ENCODE measurements around the gene IL6R. TPM values are rescaled to one million over a fixed set of nuclear protein-coding genes. Genes with fewer than 3 reads are reported as not detected.

Gene IL6R
- total and polyA plus RNA-seq, 2 of the 4 experiments (the other 2 are of a cell fraction), result 5.3 to 9.5 TPM

DNA sequence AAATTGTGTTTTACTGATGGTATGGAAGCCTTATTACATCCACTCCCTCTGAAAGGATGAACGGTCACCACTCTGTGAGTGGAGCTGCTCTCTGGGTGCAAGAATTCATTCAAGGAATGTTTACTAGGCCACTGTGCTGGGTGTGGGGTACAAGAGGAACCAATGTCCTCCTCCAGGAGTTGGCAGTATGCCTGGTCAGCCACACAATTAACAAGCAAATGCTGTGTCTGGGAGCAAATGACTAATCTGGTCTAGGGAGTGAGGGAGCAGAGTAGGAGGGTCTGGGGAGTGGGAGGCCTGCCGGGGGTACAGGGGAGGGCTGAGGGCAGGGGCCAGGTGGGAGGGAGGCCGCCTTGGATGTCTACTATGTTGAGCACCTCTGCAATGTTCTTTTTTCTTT, 69.7 kb downstream of the IL6R start:
- intact Hi-C loops (cut with micrococcal nuclease), result loop anchor here (5.0 to 10.0 kb wide), 2 partner anchors 123 to 610 kb away; no protein-coding TSS in a partner anchor
- no TSS peak for BruUV-seq (replicated peaks)

More for the DNA sequence above, 69.7 kb downstream of the IL6R start:
- no peak overlapping the region for H2BK15ac ChIP-seq (ENCODE audit: low read depth, low read length)
- H3K27ac ChIP-seq (ENCODE audit: insufficient read depth, low read length), result no peak overlapping the region
- no peak overlapping the region for H3K18ac ChIP-seq (ENCODE audit: low read depth, low read length)
- peaks cover 6% of the 10 kb centered on the region; the same call in 1 of the 2 replicates for H3K9me1 ChIP-seq (ENCODE audit: insufficient read depth, low read length)
- H2AK5ac ChIP-seq (ENCODE audit: low read depth, low read length), result no peak overlapping the region
- no peak overlapping the region for H4K5ac ChIP-seq (ENCODE audit: low read depth, low read length)
- H3K4me1 ChIP-seq (ENCODE audit: control insufficient read depth, insufficient read depth, low read length), result no peaks in the 10 kb centered on the region; the same call in 1 of the 2 replicates
- peak overlapping the region; percentile 17 for H2AK9ac ChIP-seq (replicated peaks; ENCODE audit: low read depth, low read length, poor library complexity)
- H3K4me3 ChIP-seq (ENCODE audit: insufficient read depth, low read depth, low read length), result no peak overlapping the region
- no peaks in the 10 kb centered on the region for H3K27me3 ChIP-seq (ENCODE audit: control insufficient read depth, insufficient read depth, low read length)
- H4K20me1 ChIP-seq (ENCODE audit: insufficient read depth, low read length), result no peaks in the 10 kb centered on the region
- DNase-seq (peak; percentile 80), ATAC-seq (ENCODE audit: low read depth) (peak; percentile 79)
- H2BK120ac ChIP-seq (ENCODE audit: low read depth, low read length), result no peak overlapping the region
- no peak overlapping the region for H3K14ac ChIP-seq (replicated peaks; ENCODE audit: low read depth, low read length)
- no peak overlapping the region for H2BK5ac ChIP-seq (ENCODE audit: low read depth, low read length, poor library complexity, severe bottlenecking)
- no peak overlapping the region for H4K91ac ChIP-seq (ENCODE audit: insufficient read depth, low read depth, low read length)
- H3K79me1 ChIP-seq (ENCODE audit: low read depth in 1 of 2, low read length in 2 of 2), result no peaks in the 10 kb centered on the region
- H3K56ac ChIP-seq (ENCODE audit: extremely low read depth, insufficient read depth, low read length), result no peak overlapping the region
- H3K36me3 ChIP-seq (ENCODE audit: control insufficient read depth, insufficient read depth, low read length), result no peaks in the 10 kb centered on the region
- H3K4ac ChIP-seq (ENCODE audit: low read depth, low read length), result no peak overlapping the region
- H2AFZ ChIP-seq (replicated peaks; ENCODE audit: low read length, poor library complexity), result peak overlapping the region; percentile 58
- H3K23ac ChIP-seq (ENCODE audit: low read depth, low read length), result no peak overlapping the region
- in situ Hi-C loops (cut with MboI; ENCODE audit: low sequenced_read_pairs), result no loop called here
- no peaks in the 10 kb centered on the region for H3K9me3 ChIP-seq (ENCODE audit: control insufficient read depth, insufficient read depth, low read length)
- no CpG with 5 or more reads among the region's 3 CpGs for WGBS, 2 experiments (ENCODE audit: extremely low coverage in 2 of 2, insufficient read length in 1 of 2)
- dilution Hi-C loops (cut with HindIII; ENCODE audit: low sequenced_read_pairs, unreplicated experiment), result no loop called here
- no peak overlapping the region for H3K9ac ChIP-seq (ENCODE audit: low read depth, low read length)
- no peak for TF ChIP-seq POLR2A (IDR thresholded peaks at IDR 0.05; ENCODE audit: low read depth, low read length)
- TF ChIP-seq, protein P1, sequence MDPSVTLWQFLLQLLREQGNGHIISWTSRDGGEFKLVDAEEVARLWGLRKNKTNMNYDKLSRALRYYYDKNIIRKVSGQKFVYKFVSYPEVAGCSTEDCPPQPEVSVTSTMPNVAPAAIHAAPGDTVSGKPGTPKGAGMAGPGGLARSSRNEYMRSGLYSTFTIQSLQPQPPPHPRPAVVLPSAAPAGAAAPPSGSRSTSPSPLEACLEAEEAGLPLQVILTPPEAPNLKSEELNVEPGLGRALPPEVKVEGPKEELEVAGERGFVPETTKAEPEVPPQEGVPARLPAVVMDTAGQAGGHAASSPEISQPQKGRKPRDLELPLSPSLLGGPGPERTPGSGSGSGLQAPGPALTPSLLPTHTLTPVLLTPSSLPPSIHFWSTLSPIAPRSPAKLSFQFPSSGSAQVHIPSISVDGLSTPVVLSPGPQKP (IDR thresholded peaks at IDR 0.05; ENCODE audit: borderline replicate concordance, low read depth, low read length), result no peak
- no peak for TF ChIP-seq FOS (IDR thresholded peaks at IDR 0.05; ENCODE audit: low read depth, low read length)
- TF ChIP-seq RFX5 (IDR thresholded peaks at IDR 0.05; ENCODE audit: low read depth, low read length), result no peak
- TF ChIP-seq RCOR1 (IDR thresholded peaks at IDR 0.05; ENCODE audit: insufficient replicate concordance, low read length), result no peak
- TF ChIP-seq CHD1 (IDR thresholded peaks at IDR 0.05; ENCODE audit: low read depth, low read length), result no peak
- no peak for TF ChIP-seq SMC3 (IDR thresholded peaks at IDR 0.05; ENCODE audit: low read depth, low read length)
- TF ChIP-seq BHLHE40 (IDR thresholded peaks at IDR 0.05; ENCODE audit: low read depth, low read length), result no peak
- no peak for TF ChIP-seq MXI1 (IDR thresholded peaks at IDR 0.05; ENCODE audit: borderline replicate concordance, low read depth, low read length)
- no peak for TF ChIP-seq MAFK (IDR thresholded peaks at IDR 0.05; ENCODE audit: low read depth, low read length)
- TF ChIP-seq CEBPB (IDR thresholded peaks at IDR 0.05; ENCODE audit: low read depth, low read length), result no peak
- TF ChIP-seq RAD21 (IDR thresholded peaks at IDR 0.05; ENCODE audit: low read length), result no peak
- TF ChIP-seq NFE2L2 (IDR thresholded peaks at IDR 0.05; ENCODE audit: low read depth, low read length), result no peak
- TF ChIP-seq, protein P2, sequence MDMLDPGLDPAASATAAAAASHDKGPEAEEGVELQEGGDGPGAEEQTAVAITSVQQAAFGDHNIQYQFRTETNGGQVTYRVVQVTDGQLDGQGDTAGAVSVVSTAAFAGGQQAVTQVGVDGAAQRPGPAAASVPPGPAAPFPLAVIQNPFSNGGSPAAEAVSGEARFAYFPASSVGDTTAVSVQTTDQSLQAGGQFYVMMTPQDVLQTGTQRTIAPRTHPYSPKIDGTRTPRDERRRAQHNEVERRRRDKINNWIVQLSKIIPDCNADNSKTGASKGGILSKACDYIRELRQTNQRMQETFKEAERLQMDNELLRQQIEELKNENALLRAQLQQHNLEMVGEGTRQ (IDR thresholded peaks at IDR 0.05; ENCODE audit: low read depth, low read length), result no peak
- no peak overlapping the region for H3K4me2 ChIP-seq (ENCODE audit: low read depth, low read length)
- ChIA-PET CTCF (no interaction called here), POLR2A (ENCODE audit: unreplicated experiment) (no interaction called here)
- H2BK20ac ChIP-seq (ENCODE audit: low read depth, low read length), result no peak overlapping the region
- H4K8ac ChIP-seq (ENCODE audit: low read depth in 2 of 2, low read length in 2 of 2), result no peak overlapping the region

All from IMR-90 (cell line).